HL-60 (cell line): ENCODE measurements around the gene ANKRD12.

Experiments
- CTCF ChIP-seq: IDR thresholded peaks from one replicate; pipeline ENCODE4 v1.5.1; 2011; ENCODE audit warnings: low read length, control low read depth, inconsistent platforms; ENCODE audit not compliant: insufficient read depth
- REST ChIP-seq: IDR thresholded peaks from 2 replicates; pipeline ENCODE4 v1.6.1; 2012; ENCODE audit warnings: low read depth; ENCODE audit not compliant: insufficient replicate concordance

- TF ChIP-seq CTCF: no peak
- no peak for TF ChIP-seq REST
Measured at GRCh38 chr18:9217743-9218451, 81.3 kb downstream of the ANKRD12 start.
